NCI-H69 (cell line): ENCODE measurements around the gene MYO5B.

ENCODE experiments used
- DNase-seq: peaks from one replicate; lab custom pipeline; 2025; lab: John Stamatoyannopoulos, UW

MYO5B gene

GRCh38 chr18:50011813-50012435, 183.0 kb downstream of the MYO5B start:
- no peak for DNase-seq

- DNase-seq: peak; percentile 92
These were observed 185.1 kb downstream of the MYO5B start for GRCh38 chr18:50009773-50010335.

GRCh38 chr18:50008306-50008705, 186.6 kb downstream of the MYO5B start:
- DNase-seq: no peak

- peak; percentile 92 for DNase-seq
These were observed 188.4 kb downstream of the MYO5B start for GRCh38 chr18:50006470-50007046.

- DNase-seq: no peak
These were observed 190.9 kb downstream of the MYO5B start for GRCh38 chr18:50004013-50004412.

GRCh38 chr18:50002781-50003180, 192.2 kb downstream of the MYO5B start:
- DNase-seq: no peak

- no peak for DNase-seq
These were observed 194.7 kb downstream of the MYO5B start for GRCh38 chr18:50000227-50000626.

- DNase-seq: no peak
These were observed 195.8 kb downstream of the MYO5B start for GRCh38 chr18:49999128-49999527.

- DNase-seq: peak; percentile 84
These were observed 197.4 kb downstream of the MYO5B start for GRCh38 chr18:49997558-49997957.

GRCh38 chr18:49994410-49994809, 200.5 kb downstream of the MYO5B start:
- no peak for DNase-seq

- no peak for DNase-seq
These were observed 201.6 kb downstream of the MYO5B start for GRCh38 chr18:49993299-49993698.

GRCh38 chr18:49988733-49989132, 206.2 kb downstream of the MYO5B start:
- DNase-seq: no peak

GRCh38 chr18:49988101-49988500, 206.8 kb downstream of the MYO5B start:
- no peak for DNase-seq

GRCh38 chr18:49985236-49985635, 209.7 kb downstream of the MYO5B start:
- no peak for DNase-seq

GRCh38 chr18:49980896-49981295, 214.1 kb downstream of the MYO5B start:
- peak; percentile 72 for DNase-seq

GRCh38 chr18:49976795-49977560, 218.0 kb downstream of the MYO5B start:
- DNase-seq: peak; percentile 90

GRCh38 chr18:49976001-49976400, 218.9 kb downstream of the MYO5B start:
- no peak for DNase-seq

- DNase-seq: no peak
These were observed 220.9 kb downstream of the MYO5B start for GRCh38 chr18:49974079-49974478.

- no peak for DNase-seq
These were observed 221.4 kb downstream of the MYO5B start for GRCh38 chr18:49973592-49973991.

- DNase-seq: no peak
These were observed 222.4 kb downstream of the MYO5B start for GRCh38 chr18:49972535-49972934.

GRCh38 chr18:49971462-49971861, 223.5 kb downstream of the MYO5B start:
- no peak for DNase-seq

GRCh38 chr18:49970319-49970718, 224.6 kb downstream of the MYO5B start:
- no peak for DNase-seq
